LHCN-M2 (cell line): Measurements from ENCODE around the gene CTBP2. TPM values are rescaled to one million over a fixed set of nuclear protein-coding genes. Genes with fewer than 3 reads are reported as not detected.

ENCODE experiments used
- DNase-seq: peaks from one replicate; pipeline ENCODE4 v3.0.0-alpha.2; 2012; ENCODE audit warnings: low read depth
- total RNA-seq: library from RNA; depleted of rRNA; stranded (reverse); fragments of >200 nt; gene quantifications from 2 replicates; pipeline ENCODE4 v1.2.3, GENCODE V29; 2014

The CTBP2 gene
- total RNA-seq, 1 experiment from 2014 or later = 51.1 TPM

DNA sequence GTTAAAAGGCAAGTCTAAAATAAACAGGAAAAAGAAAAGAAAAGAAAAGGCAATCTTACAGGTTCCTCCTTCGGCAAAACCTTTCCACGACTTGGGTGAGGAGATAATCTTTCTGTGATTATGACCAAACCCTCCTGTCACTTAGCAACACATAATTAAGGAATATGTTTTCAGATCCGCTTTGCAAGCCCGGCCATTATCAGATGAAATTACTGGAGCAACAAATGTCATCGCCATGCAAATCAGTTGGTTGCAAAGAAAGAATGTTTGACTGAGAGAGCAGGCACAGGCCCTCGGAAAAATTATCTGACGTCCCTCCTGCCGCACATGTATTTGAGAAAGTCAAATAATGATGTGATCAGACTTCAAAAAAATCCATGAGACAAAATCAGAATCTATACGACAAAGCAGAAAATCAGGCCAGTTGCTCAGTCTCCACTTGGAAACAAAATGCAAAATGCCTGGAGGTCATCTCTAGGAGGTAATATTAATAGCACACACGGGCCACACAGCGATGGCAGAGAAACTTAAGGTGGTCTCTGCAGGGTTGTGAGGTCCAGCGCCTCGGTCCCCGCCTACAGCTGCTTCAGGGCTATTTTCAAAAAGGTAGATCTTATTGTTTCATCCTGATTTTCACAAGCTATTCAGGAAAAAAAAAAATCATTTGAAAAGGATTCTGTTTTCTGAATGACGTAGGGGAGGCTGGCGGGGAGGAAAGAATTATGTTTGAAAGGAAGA is 135.7 kb downstream of the CTBP2 start:
- DNase-seq = no peak

DNA sequence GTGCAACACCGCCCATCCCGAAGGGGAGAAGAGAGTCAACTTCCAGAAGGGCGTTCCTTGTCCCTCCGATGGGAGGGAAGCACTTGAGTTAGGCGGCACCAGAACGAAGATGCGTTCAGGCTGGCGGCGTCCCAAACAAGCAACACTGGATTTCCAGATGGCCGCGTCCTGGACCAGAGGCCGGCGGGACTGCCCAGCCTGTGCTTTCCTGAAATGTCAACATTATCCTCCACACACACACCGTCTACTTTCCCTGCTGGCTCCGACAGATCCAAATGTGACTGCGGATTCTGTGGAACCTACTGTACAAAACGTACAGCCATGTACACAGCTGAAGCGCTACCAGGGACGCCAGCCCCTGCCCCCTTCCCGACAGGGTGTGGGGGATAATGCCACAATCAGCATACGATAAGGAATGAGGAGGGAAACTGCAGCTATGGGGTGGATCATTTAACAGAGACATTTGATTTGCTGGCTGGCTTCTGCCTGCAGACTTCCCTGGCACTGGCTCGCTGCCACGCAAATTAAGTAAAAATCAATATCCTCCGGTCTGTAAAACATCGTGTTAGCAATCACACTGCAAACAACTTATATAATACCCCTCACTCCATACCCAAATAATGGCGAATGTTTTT is 136.4 kb downstream of the CTBP2 start:
- no peak for DNase-seq

DNA sequence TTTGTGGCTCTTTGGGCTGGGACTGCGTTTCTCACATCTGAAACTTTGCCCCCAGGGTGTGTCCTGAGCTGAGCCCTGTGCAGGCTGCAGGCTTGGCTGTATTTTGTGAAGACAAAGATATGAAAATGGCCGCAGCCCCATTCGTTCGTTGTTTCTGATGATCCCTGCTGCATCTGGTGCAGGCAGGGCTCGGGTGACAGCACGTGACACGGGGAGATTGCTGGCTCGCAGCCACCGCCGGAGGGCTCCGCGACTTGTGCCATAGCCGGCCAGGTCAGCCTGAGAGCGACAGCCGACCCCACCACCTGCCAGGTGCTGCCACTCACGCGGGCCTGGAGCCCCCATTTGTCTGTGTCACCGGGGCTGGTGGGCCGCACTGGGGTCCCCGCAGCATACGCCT is 137.1 kb downstream of the CTBP2 start:
- no peak for DNase-seq

- no peak for DNase-seq
Observed at GRCh38 chr10:125022671-125023070, 137.7 kb downstream of the CTBP2 start.

DNA sequence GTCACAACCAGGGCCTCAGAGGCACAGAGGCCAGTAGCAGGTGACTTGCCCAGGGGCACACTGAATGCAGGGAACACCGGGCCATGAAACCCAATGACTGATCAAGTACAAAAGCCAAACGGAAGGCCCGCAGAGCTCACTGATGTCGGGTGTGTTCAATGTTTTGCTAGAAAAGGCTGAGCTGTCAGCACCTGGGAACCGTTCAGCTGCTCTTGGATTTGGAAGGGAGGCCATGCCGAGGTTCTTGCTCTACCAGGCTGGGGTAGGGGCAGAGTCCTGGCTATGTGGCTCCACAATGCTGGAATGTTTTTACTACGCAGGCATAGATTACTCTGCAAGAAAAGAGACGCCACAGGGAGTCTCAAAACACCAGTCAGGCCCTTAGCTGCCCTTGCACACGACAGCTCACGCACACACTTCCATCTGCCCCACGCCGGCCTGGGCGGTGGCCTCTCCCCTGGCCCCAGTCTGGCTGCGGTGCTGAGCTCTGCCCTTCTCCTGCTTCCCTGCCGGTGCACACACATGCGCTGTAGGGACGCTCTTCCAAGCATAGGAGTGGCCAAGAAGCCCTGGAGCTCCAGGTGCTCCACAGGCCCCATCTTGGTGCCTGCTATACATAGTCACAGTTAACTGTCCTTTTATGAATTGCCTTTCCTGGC is 138.5 kb downstream of the CTBP2 start:
- DNase-seq = no peak

DNA sequence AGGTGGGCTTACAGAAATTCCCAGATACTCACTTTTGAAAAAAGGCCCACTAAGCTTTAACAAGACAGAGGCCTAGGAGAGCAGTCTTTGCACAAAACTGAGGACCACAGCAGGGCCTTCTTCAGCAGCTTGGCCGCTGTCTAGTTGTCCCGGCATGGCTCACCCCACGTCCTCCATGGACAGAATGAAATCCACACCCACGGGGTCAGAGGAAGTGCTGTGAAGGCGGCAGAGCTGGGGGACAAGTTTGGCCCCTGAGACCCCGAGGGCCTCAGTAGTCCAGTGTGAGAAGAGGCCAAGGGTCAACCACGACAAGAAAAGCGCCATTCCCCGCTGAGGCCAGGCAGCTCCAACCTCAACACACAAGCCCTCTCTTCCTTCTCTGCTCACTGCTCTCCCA is 139.5 kb downstream of the CTBP2 start:
- DNase-seq = no peak

DNA sequence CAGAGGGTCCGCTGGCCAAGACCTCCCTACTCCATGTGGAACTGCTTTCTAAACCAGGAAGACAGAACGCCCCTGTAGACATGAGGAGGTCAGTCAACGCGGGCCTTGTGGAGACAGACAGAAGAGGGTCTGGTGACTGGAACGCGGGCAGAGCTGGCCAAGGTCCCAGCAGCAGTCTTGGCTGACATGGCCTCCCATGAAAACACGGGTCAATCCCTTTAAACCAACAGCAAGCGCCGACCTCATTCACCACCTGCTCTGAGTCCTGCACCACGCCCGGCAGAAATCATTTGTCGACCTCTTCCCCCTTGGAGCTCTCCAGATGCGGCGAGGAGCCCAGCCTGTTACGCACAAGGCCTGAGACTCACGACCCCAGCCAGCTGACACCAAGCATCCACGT is 140.0 kb downstream of the CTBP2 start:
- no peak for DNase-seq

- DNase-seq = no peak
Observed at GRCh38 chr10:125018576-125019143, 141.7 kb downstream of the CTBP2 start.

DNA sequence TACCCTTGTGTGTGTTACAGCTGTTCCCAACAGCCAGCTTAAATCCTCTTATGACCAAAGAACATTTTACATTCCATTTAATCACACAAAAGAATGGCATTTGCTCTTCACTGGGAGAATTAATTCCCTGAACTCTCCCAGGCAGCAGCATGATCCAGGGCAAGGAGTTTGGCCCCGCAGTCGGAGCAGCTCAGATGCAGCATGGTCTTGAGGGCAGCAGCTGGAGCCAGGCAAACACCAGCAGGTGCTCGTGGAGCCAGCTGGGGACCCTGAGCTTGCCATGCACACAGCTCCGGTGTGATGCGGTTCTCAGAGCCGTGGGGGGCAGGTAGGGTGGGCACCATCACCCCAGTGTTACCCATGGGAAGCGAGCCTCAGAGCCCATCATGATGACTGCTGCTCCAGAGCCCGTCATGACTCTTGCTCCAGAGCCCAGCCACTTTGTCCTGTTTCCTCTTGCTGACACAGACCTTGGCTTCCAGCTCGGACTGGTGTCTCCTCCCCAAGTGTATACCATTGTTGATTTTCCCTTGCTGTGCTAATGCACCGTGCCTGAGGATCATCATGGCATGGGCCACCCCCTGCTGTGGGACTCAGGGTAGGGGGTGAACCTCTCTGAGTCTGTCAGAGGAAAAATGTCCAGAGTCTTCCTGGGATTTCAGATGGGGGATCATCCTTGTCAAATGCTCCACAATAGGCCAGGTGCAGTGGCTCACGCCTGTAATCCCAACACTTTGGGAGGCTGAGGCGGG is 142.6 kb downstream of the CTBP2 start:
- peak; percentile 25 for DNase-seq

DNA sequence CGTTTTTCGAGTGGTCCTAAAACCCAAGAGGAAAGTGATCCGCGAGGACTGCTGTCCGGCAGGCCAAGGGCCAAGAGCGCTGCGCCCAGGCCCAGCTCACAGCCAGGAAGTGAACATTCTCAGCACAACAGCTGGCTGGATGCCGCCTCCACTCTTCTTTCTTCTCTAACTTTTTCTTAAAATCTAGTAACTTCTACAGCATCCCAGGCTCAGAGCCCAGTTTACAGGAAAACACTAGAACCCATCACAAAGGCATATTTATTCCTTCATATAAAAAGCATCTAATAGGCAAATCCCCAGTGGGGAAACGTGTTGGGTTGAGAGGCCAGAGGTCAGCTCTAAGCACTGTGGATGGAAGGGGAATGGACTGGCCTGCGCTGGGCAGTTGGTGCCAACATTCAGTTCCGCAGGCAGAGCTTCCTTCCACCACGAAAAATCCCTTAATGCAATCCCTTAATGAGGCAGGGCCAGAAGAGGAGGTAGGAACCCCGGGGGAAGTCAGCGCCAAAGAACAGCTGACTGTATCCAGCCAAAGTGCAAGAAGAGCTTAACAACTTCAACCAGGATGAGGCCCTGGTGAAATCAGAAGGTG is 143.7 kb downstream of the CTBP2 start:
- no peak for DNase-seq

- no peak for DNase-seq
Observed at GRCh38 chr10:125016123-125016522, 144.2 kb downstream of the CTBP2 start.

GRCh38 chr10:125015356-125015944 is 144.9 kb downstream of the CTBP2 start:
- DNase-seq = no peak

DNA sequence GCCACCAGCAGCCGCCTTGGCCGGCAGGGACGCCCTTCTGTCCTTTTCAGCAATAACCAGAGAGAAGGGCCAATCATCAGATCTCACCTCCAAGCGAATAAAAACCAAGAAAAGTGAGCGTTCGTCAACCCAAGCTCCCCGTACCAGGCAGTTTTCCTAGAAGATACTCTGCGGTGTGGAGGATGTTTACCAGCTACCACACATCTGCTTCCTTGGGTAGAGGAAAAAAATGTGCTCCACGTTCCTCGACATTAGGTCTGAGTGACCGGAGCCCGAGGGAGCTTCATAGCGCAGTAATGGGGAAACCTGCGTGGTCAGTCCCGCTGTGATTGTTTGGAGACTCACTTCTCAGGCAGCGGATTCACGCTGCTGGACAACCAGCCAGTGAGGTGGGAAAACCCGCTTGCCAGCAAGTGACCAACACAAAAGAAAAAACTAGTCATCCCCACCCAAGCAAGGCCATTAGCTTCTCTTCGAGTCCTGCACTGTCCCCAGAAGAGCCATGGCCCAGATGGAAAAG is 145.5 kb downstream of the CTBP2 start:
- DNase-seq = no peak

- DNase-seq = no peak
Observed at GRCh38 chr10:125014086-125014830, 146.1 kb downstream of the CTBP2 start.

- no peak for DNase-seq
Observed at GRCh38 chr10:125013529-125013872, 146.9 kb downstream of the CTBP2 start.

- no peak for DNase-seq
Observed at GRCh38 chr10:125012851-125013528, 147.4 kb downstream of the CTBP2 start.

DNA sequence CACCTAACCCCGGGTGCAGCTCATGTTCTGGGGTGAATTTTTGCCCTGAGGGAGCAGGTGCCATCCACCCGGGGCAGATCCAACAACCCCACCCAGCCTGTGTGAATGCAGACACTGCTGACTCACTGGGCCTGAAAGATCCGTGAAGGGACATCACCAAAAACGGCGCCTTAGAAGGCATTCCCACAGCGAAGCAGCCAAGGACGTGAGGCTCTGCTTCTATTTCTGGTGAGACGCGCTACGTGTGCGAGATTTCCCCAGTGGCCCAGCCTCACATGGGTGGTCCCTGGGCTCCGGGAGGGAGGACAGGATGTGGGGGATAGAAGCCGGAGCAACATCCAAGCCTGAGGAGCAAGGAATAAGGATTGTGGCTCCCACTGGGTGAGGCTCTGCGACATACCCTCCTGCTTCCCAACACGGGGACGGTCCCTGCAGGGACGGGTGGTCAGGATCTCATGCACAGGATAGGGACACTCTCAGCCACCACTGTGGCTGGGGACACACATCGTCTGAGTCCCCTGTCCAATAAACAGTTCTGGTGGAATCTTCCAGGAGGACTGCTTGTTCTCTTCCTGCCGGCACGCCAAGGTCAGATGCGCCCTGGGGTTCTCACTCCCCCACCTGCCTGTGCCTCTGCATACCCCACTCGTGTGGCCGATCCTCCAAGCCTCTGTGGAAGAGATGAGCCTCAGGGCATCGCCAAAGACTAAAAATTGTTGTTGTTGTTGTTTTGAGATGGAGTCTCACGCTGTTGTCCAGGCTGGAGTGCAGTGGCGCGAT is 148.2 kb downstream of the CTBP2 start:
- no peak for DNase-seq

- DNase-seq = no peak
Observed at GRCh38 chr10:125011171-125011925, 149.0 kb downstream of the CTBP2 start.
